GM18498 (cell line): ENCODE data around the gene NCAPH2.
A peak's percentile ranks its signal among the peaks of the same experiment; 100 is the strongest.

Experiments
- ATAC-seq: cut with Tn5 transposase; IDR thresholded peaks from one replicate; pipeline ENCODE4 v1.9.1; 2021; ENCODE audit warnings: mild to moderate bottlenecking, moderate library complexity; ENCODE audit not compliant: unreplicated experiment

Gene NCAPH2

GRCh38 chr22:50488886-50489285 is 19.1 kb upstream of the NCAPH2 start:
- no peak for ATAC-seq

- ATAC-seq = no peak
Measured at GRCh38 chr22:50489363-50490243, 18.4 kb upstream of the NCAPH2 start.

GRCh38 chr22:50490531-50491308 is 17.3 kb upstream of the NCAPH2 start:
- no peak for ATAC-seq

- no peak for ATAC-seq
Measured at GRCh38 chr22:50497093-50497492, 10.9 kb upstream of the NCAPH2 start.

GRCh38 chr22:50498322-50498890 is 9.6 kb upstream of the NCAPH2 start:
- ATAC-seq = no peak

- no peak for ATAC-seq
Measured at GRCh38 chr22:50500452-50500851, 7.6 kb upstream of the NCAPH2 start.

GRCh38 chr22:50502096-50502495 is 5.9 kb upstream of the NCAPH2 start:
- ATAC-seq = no peak

GRCh38 chr22:50502628-50503474 is 5.2 kb upstream of the NCAPH2 start:
- ATAC-seq = no peak

GRCh38 chr22:50503475-50504145 is 4.4 kb upstream of the NCAPH2 start:
- ATAC-seq = no peak

- no peak for ATAC-seq
Measured at GRCh38 chr22:50504369-50505211, 3.4 kb upstream of the NCAPH2 start.

- ATAC-seq = no peak
Measured at GRCh38 chr22:50505276-50505775, 2.7 kb upstream of the NCAPH2 start.

GRCh38 chr22:50505776-50506610 is 2.0 kb upstream of the NCAPH2 start:
- ATAC-seq = no peak

GRCh38 chr22:50506611-50507420 is 1.2 kb upstream of the NCAPH2 start:
- peak; percentile 9 for ATAC-seq

- ATAC-seq = peak; percentile 60
Measured at GRCh38 chr22:50507421-50507990, 518 bp upstream of the NCAPH2 start, which contains the start of gene LMF2. Gene LMF2 (minus strand): TSS chr22:50507702. CDS start chr22:50507675, 27 bp downstream.

- no peak for ATAC-seq
Measured at GRCh38 chr22:50508897-50509296, 873 bp downstream of the NCAPH2 start.

GRCh38 chr22:50513175-50513574 is 5.2 kb downstream of the NCAPH2 start:
- ATAC-seq = no peak

GRCh38 chr22:50516068-50516467 is 8.0 kb downstream of the NCAPH2 start:
- ATAC-seq = no peak
